PC-9 (cell line): Measurements from ENCODE around the gene ST6GALNAC1.

Experiments used
- CTCF ChIP-seq: fragments of 200-600 bp; sonication (generic); conservative IDR thresholded peaks from 2 replicates; pipeline ENCODE4 v1.6.1; 2017; ENCODE audit warnings: mixed run types, antibody characterized with exemption, mild to moderate bottlenecking, moderate library complexity
- EZH2 ChIP-seq: fragments of 200-600 bp; sonication (generic); IDR thresholded peaks from 2 replicates; pipeline ENCODE4 v1.8.0; 2017; ENCODE audit warnings: antibody characterized with exemption, low read depth

- no peak for TF ChIP-seq CTCF
- no peak for TF ChIP-seq EZH2
Observed at GRCh38 chr17:76688165-76688622, 44.6 kb upstream of the ST6GALNAC1 start.
